Stimulated activated CD4-positive, alpha-beta T cell treated with anti-CD3 and anti-CD28 coated beads, Interleukin-4, amount 100 ng/mL, for 1 hour (primary cell): ENCODE data around the gene STK11.

Source experiments
- DNase-seq: peaks from one replicate; pipeline ENCODE4 v3.0.0-alpha.2; 2020

The STK11 gene

GRCh38 chr19:1226522-1227303, 21.1 kb downstream of the STK11 start:
- no peak for DNase-seq

- DNase-seq = no peak
Observed at GRCh38 chr19:1227304-1228054, 21.9 kb downstream of the STK11 start.

- DNase-seq = no peak
Observed at GRCh38 chr19:1228161-1228957, 22.8 kb downstream of the STK11 start.

GRCh38 chr19:1229056-1229923, 23.7 kb downstream of the STK11 start:
- no peak for DNase-seq

- DNase-seq = no peak
Observed at GRCh38 chr19:1229924-1230782, 24.6 kb downstream of the STK11 start.

- no peak for DNase-seq
Observed at GRCh38 chr19:1230783-1231489, 25.4 kb downstream of the STK11 start.

GRCh38 chr19:1231729-1232637, 26.4 kb downstream of the STK11 start:
- no peak for DNase-seq

- no peak for DNase-seq
Observed at GRCh38 chr19:1232652-1233072, 27.1 kb downstream of the STK11 start.

GRCh38 chr19:1233115-1233667, 27.6 kb downstream of the STK11 start:
- no peak for DNase-seq

GRCh38 chr19:1234051-1234954, 28.7 kb downstream of the STK11 start:
- DNase-seq = no peak

- DNase-seq = no peak
Observed at GRCh38 chr19:1234955-1235380, 29.4 kb downstream of the STK11 start.

- no peak for DNase-seq
Observed at GRCh38 chr19:1235625-1236538, 30.3 kb downstream of the STK11 start.

GRCh38 chr19:1236576-1236975, 31.0 kb downstream of the STK11 start:
- DNase-seq = no peak

GRCh38 chr19:1237027-1237659, 31.6 kb downstream of the STK11 start:
- DNase-seq = no peak

GRCh38 chr19:1237754-1238368, 32.3 kb downstream of the STK11 start, which contains the start of gene CBARP:
Gene CBARP, minus strand, starts transcription at chr19:1238005. Its CDS starts 1,905 bp downstream, at chr19:1236100.
- no peak for DNase-seq
